D721Med (cell line): ENCODE data around the gene FILIP1.

Source experiments
- DNase-seq: peaks from one replicate; pipeline ENCODE4 v3.0.0; 2011; ENCODE audit warnings: low spot score; ENCODE audit not compliant: insufficient read length
- FAIRE-seq: peaks from 2 replicates; lab custom pipeline; 2011; peaks lifted over from hg19 to GRCh38; lab: Jason Lieb, UNC
- TF ChIP-seq, protein P1 (sequence below): IDR thresholded peaks from 2 replicates; pipeline ENCODE4 v1.5.1; 2012; ENCODE audit warnings: mild to moderate bottlenecking, control low read depth; ENCODE audit not compliant: insufficient read depth; ENCODE audit errors: missing control alignments

FILIP1 gene

DNA sequence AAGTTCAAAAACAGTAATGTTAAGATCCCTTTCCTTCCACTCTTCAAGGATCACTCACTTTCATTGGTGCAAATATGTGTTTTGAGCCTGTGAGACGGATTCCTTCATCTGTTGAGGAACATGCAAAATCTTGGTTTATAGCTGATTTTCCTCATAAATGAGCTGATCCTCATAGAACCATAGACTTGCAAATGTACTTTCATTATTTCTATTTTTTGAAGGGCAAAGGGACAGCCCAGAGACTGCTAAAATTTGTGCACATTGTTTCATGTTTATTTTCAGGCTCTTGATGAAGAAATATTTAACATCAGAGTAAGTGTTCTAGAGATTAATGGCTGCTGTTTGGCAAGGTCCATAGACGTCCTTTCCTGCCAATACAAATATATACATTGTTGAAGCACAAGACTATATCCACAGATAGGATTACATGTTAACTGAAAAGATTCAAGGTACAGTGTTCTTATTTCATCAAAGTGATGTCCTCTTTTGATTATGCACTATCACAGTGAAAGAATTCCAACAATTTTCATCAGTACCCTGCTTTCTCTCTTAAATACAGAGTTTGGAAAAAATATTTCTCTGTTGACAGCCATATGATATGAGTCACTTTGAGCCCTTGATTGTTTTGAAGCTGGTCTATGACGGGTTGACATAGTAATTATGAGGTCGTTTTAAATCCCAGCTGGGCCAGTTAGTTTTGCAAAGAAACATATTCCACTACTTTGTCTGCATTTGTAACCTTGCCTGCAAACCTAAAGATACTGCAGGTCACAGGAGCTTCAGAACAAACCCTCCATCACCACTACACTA is 95.7 kb downstream of the FILIP1 start:
- TF ChIP-seq, protein P1, sequence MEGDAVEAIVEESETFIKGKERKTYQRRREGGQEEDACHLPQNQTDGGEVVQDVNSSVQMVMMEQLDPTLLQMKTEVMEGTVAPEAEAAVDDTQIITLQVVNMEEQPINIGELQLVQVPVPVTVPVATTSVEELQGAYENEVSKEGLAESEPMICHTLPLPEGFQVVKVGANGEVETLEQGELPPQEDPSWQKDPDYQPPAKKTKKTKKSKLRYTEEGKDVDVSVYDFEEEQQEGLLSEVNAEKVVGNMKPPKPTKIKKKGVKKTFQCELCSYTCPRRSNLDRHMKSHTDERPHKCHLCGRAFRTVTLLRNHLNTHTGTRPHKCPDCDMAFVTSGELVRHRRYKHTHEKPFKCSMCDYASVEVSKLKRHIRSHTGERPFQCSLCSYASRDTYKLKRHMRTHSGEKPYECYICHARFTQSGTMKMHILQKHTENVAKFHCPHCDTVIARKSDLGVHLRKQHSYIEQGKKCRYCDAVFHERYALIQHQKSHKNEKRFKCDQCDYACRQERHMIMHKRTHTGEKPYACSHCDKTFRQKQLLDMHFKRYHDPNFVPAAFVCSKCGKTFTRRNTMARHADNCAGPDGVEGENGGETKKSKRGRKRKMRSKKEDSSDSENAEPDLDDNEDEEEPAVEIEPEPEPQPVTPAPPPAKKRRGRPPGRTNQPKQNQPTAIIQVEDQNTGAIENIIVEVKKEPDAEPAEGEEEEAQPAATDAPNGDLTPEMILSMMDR: no peak
- FAIRE-seq: no peak
- no peak for DNase-seq

DNA sequence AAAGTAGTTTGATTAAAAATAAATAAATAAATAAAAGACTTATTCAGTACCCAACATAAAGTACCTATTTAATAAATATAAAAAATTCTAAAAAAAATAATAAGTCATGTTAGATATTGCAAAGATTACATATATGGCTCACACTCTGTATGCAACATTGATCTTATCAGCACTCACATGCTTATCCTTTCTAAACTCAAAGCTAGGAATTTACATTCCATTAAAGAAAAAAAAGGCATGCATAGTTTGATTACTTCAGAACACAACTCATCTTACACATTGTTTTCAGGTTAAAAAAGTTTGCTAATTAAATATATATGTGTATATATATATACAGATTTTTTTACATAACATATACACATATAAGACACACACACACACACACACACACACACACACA is 96.4 kb downstream of the FILIP1 start:
- TF ChIP-seq, protein P1: no peak
- DNase-seq (no peak), FAIRE-seq (no peak)

DNA sequence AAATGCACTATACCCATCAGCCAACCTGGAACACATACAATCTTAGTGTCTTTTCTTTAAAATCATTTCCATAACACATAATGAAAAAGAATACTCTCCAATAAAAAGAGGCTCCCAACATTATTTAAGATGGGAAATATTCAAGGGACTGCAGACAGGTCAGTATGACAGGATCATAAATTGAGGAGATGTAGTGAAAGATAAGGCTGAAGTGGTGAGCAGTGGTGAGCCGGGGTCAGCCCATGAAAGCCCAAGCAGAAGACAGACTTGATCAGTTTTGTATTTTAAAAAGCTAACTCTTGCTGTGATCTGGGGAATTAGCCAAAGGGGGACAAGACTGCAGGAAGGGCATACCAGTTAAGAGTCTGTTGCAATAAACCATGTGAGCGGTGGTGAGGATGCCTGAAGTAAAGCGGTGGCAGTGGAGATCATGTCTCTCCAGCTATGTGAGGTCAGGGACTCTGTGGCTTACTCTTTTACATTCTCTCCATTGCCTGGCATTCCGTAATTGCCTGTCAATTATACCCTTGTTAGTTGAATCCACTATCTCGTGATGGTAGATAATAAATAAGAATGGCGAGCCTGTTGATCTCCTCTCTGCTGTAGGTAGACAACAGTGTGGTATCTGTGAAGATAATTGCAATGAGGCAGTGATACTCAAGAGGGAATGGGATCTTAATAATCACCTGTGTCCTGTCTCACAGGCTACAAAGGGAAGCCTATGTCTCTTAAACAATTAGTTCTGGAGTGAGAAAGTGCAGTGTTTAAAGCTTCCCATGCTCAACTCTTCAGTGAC is 97.4 kb downstream of the FILIP1 start:
- TF ChIP-seq, protein P1: no peak
- no peak for DNase-seq
- no peak for FAIRE-seq

DNA sequence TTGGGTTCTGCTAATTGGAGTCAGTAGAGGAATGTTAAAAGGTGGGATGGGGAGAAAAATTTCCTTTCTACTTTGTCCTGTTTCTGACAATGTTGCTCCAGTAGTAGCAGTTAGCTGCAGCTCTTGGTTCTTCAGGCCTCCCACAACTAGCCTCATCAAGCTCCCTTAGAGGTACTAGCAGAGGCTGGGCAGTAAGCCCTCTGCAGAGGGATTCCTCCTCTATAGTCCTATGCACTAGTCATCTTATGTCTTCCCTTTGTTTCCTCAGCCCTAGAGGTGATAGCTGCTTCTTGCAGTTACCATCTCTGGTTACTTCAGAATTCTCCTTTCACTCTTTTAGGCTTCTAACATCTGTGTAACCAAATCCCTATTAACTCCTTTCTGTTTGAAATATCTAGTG is 99.8 kb downstream of the FILIP1 start:
- TF ChIP-seq, protein P1: no peak
- FAIRE-seq (no peak), DNase-seq (no peak)

DNA sequence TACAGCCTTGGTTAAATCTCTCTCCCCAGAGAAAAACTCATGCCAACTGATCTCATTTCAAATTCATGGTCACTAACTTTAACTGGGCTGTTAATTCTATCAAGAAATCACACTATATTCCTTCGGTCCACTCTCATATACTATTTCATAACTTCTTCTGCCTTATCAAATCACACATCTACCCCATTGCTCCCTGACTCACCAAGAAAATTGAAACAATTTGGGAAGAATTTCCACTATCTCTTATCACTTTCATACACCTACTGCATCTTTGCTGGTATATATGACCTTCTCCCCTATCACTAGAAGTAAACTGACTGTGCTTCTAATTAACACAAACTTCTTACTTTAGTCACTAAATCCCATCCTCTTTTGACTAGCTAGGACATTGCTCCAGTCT is 102.3 kb downstream of the FILIP1 start:
- no peak for DNase-seq
- TF ChIP-seq, protein P1: no peak
- no peak for FAIRE-seq

DNA sequence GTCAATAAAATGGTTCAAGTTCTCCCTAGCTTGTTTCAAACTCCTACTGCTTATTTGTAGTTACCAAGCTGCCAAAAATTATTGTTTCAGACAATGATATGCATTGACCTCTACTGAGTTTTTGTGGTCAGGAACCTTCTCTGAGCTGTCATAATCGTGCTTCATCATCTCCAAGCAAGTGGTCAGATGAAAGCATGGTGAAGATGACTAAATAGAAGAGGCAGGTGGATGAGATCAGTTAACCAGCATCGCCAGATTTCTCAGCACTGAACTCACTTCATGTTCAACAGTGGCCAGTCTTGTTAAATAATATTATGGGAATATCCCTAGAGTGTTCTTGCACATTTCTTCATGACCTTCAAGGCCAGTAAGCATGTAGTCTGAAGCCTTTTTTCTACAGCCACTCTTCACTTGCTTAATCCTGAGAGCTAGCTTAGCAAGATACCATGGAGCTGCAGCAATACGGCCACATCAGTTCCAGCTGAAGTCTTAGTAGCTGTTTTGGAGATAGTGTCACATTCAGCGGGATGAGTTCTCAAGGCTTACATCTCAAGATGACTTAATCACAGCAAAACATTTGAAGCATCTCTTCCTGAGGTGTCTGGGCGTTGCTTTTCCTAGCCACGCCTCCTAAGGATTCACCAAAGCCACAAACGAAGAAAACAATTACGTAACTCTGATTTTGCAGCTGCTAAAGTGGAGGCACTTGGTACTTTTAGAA is 107.4 kb downstream of the FILIP1 start:
- TF ChIP-seq, protein P1: no peak
- no peak for DNase-seq
- FAIRE-seq: no peak
